Measurements from ENCODE around the gene GRIP2.

Gene GRIP2

GRCh38 chr3:14481646-14482036 is 58.5 kb downstream of the GRIP2 start:
- DNase-seq, result no peak

- no peak for DNase-seq
Observed at GRCh38 chr3:14481018-14481645, 59.0 kb downstream of the GRIP2 start.

- DNase-seq, result no peak
Observed at GRCh38 chr3:14480207-14481017, 59.7 kb downstream of the GRIP2 start.

- DNase-seq, result no peak
Observed at GRCh38 chr3:14479591-14479990, 60.6 kb downstream of the GRIP2 start.

DNA sequence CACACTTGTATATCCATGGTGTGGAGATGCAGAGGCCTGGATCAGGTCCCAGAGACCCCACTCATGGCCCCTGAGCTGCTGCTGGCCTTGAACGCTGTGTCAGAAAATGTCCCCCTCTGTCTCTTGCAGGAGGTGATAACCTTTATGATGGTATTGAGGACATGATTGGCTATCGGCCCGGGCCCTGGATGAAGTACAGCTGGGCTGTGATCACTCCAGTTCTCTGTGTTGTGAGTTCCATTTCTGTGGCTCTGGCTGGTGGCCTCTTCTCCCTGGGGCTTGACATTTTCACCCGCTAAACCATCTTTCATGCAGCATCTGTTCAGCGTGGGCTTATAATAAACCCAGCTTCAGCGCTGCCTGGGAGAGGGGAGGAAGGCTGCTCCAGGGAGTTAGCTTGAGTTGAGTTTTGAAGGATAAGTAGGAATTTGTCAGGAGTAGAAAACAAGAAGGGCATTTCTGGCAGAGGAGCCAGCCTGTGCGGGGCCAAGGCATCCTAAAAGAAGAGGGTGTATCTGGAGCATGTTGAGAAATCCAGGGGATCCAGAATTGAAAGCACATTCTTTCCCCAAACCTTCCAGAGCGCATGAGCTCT is 61.1 kb downstream of the GRIP2 start:
- DNase-seq, result no peak

GRCh38 chr3:14477311-14477935 is 62.7 kb downstream of the GRIP2 start:
- no peak for DNase-seq

DNA sequence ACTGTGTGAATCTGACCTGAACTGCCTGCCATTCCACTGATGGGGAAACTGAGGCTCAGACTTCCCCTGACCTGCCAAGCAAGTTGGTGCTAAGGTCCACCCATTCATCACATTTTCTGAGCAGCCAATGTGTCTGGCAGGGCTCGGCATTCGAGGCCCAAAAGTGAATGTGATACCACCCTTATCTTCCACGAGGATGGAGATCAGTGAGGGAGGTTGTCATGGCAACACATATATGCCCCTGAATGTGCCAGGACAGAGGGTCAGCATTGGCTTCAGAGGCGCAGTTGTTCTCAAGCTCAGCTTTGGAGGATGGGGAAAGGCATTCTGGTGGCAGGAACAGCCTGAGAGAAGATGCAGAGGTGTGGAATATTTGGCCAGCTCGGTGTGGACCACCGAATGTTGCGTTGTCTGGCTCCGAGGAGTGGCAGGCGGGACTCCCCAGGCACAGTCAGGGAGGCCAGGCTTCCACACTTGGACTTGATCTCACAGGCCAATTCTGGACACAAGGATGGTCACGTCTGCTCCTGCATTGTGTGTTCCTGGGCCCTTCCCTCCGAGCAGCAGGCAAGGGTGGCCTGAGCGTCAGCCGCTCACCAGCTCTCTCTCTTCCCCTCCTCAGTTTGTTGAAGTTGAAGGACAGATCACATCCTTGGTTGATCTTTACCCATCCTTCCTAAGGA is 63.4 kb downstream of the GRIP2 start:
- no peak for DNase-seq

DNA sequence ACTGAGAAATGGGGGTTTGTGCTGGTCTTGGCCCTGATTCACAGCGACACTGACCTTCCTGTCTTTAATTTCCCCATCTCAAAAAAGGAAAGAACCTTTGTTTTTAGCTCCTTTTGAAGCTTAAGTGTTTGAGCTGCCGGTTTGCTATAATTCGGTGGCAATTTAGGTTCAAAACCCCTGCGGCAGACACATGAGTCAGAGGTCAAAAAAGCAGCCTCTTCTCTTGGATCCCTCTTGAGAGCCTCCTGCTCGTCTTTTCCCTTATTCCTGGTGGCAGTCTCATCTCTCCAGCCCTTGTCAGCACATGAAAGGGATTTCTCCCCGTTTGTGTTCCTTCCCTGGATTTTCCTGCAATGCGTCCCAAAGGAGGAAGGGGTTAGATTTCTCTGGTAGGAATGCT is 64.5 kb downstream of the GRIP2 start:
- DNase-seq, result no peak

DNA sequence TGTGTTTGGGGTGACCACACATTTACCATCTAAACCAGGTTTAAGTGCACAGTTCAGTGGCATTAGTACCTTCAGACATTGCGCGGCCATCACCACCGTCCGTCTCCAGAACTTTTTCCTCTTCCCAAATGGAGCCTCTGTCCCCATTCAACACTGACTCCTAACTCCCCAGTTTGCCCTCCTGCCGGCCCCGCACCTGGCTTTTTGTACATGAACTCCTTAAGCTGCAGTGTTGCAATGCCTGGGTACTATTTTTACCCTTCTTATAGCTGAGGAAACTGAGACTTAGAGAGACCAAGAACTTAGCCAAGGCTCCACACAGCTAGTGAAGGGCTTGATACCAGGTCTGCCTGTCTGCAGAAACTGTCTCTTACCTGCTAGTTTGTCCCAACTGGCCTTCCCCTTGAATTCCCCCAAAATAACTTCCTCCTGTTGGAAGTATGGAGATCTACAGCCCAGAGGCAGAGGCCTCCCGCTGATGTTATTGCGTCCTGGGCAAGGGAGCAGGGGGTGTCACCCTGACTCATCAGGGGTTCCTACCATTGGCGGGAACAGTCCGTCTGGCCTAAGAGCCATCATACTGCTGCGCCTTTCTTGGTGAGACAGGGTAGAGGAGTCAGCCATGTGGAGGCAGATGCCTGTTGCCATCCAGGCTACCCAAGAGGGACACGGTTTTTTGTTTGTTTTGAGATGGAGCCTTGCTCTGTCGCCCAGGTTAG is 65.6 kb downstream of the GRIP2 start:
- no peak for DNase-seq

DNA sequence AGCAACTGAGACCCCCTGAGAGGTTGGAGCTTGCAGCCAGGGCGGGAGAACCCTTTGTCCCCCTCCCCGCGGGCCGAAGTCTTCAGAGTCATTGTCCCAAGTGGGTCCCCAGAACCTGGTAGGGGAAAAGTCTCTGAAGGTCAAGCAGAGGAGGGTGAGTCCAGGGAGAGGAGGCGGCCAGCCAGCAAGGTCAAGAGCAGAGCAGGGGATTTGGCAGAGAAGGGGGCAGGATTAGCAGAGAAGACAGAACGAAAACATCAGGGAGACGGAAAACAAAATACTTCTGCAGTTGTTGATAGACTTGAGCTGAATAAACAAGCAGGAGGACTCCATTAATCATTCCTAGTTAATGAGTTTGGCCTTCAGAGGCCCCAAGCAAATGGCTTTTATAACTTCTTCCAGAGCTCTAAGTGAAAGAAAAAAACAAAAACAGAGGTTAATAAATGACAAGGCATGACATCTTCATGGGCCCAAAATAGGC is 66.7 kb downstream of the GRIP2 start:
- no peak for DNase-seq

DNA sequence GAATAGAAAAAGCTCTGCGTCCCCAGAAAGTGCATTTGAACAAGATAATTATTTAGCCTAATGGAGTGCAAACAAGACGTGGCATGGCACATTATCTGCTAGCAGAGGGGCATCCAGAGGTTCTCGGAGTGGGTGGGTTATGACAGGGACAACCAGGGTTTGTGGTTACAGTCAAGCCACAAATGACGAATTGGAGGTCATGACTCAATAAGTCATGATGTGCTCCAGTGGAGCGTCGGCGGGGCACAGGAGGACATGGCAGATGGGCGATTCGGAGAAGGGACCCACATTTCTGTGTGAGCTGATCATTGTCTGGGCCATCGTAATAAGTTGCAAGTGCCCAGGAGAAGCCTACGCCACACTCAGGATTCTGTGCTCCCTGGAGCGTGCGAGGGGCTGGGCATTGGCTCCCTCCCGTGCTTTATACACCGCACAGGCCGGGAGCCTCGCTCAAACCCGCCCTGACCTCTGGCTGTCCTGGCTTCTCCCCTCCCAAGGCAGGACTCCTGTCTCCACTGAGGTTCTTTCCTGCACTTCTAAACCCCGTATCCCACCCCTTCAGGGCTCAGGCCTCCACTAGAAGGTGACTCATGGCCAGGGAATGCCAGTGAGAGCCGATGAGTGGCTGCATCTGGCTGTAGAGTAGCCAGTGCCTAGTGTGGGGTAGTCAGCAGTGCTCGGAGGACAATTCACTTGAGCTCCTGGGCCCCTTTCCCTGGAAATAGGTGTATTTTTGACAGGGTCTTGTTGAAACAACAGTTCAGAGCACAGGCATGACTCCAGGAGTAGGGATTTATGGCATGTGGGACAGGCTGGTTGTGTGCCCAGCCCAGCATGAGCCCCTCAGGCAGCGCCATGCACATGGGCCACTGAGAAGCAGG is 67.4 kb downstream of the GRIP2 start:
- DNase-seq, result peak; percentile 15 to 28

- DNase-seq, result no peak
Observed at GRCh38 chr3:14471690-14472089, 68.5 kb downstream of the GRIP2 start.

DNA sequence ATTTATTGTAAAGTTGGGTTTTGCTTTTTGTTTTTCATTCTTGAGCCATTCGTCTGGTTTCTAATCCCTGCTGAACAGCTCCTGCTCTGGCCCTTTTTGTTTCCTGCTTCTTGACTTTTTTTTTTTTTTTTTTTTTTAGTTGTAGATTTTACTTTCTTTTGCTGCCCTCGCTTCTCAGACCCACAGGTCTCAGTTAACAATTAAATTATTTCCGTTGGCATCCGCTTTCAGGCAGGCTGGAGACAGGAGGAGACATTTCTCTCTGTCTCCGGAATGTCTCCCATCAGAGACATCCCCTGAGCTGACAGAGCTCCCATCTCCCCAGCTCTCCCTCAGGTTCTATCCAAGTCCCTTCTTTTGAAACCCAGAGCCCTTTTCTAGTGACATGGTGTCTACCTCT is 69.1 kb downstream of the GRIP2 start:
- no peak for DNase-seq

- no peak for DNase-seq
Observed at GRCh38 chr3:14470461-14470860, 69.7 kb downstream of the GRIP2 start.

GRCh38 chr3:14468621-14468981 is 71.5 kb downstream of the GRIP2 start:
- DNase-seq, result no peak

DNA sequence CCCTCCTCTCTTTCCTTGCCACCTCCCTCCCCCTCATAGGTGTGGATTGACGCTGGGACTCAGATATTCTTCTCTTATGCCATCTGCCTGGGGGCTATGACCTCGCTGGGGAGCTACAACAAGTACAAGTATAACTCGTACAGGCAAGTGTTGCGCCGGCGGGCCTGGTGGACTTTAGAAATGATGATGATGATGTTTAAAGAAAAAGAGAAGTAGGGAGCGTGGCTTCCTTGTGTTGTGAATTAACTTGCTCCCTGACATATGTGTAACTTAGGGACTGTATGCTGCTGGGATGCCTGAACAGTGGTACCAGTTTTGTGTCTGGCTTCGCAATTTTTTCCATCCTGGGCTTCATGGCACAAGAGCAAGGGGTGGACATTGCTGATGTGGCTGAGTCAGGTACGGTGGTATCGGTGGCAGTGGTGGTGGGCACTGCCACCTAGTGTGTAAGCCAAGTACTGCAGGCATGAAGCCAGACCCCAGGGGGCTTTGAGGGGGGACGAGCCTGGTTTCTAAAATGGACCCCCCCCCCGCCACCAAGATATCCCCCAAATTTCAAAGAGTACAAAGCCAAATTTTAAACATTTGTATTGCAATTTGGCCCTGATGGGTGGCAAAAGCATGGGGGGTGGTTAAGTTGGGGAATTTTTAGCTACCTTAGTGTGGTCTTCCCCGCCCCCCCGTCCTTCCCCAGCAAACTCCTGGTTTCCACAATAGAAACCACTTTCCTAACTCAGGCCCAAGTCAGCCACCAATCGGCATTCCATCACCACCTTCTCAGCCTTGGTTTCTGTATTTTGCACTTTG is 72.1 kb downstream of the GRIP2 start:
- peak; percentile 35 for DNase-seq

- no peak for DNase-seq
Observed at GRCh38 chr3:14466179-14466903, 73.8 kb downstream of the GRIP2 start.

GRCh38 chr3:14465425-14465824 is 74.7 kb downstream of the GRIP2 start:
- no peak for DNase-seq

GRCh38 chr3:14464521-14464920 is 75.6 kb downstream of the GRIP2 start:
- no peak for DNase-seq

- DNase-seq, result no peak
Observed at GRCh38 chr3:14464141-14464465, 76.0 kb downstream of the GRIP2 start.
